HG03196 (cell line): Measurements from ENCODE around the gene HBB.

Source experiments
- ATAC-seq: cut with Tn5 transposase; IDR thresholded peaks from one replicate; pipeline ENCODE4 v1.9.1; 2021; ENCODE audit not compliant: unreplicated experiment

HBB gene

DNA sequence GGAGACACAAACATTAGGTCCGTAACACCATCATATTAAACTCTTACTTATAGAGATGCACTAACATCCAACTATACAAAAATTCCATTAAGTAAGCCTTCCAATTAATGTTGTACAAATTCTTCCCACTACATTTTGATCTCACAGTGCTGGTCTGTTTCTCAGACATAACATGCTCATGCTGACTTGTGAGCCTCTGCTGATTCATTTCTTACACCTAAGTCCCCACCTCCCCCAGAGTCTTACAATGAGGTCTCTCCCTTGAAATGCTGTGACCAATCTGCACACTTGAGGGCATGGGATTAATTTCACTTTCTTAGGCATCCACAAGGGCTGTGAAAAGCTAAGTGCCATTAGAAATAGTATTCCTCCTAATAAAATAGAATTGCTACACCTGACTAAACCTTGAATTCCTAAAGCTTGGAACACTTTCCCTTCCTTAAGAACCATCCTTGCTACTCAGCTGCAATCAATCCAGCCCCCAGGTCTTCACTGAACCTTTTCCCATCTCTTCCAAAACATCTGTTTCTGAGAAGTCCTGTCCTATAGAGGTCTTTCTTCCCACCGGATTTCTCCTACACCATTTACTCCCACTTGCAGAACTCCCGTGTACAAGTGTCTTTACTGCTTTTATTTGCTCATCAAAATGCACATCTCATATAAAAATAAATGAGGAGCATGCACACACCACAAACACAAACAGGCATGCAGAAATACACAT lies 20.8 kb upstream of the HBB start:
- no peak for ATAC-seq

DNA sequence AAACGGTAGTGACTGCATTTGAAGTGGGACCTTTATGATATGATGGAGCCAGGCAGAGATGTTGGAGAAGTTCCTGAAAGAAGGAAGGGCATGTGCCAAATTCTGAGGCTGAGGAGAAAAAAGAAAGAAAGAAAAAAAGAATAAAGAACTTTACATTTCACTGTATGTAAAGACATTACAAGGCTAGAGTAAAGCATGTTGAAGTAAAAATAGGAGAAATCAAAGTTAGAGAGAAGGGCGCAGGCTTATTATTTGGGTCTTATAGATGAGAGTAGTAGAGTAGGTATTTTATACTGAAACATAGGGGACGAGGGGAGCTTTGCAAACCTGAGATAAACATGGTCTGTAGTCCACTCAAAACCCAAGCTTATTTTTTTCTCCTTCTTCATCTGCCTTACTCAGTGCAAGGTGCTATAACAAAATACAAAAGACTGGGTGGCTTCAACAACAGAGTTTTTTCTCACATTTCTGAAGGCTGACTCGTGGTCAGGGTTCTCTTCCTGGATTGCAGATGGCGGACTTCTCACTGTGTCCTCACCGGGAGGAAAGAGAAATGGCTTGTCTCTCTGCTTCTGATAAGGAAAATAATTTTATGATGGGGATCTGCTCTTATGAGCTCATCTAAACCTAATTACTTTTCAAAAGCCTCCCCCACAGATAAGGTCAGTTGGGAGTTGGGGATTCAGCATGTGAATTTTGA lies 20.1 kb upstream of the HBB start:
- ATAC-seq, result no peak

DNA sequence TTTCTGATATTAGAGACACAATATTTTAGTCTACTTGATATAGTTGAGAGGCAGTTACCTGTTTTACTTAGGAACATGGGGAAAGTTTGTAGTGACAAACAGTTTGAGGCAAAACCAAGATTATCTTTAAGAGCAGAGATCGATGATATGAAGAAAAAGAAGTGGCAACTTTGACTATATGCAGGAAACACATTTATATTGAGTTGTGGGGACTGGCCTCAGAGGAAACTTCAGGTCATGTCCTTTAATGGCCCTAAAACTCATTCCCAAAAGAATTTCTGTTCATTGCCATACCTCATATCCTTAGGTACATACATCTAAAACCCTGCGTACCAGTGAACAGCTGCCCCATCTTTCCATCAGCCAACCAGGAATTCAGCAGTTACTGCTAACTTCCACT lies 18.3 kb upstream of the HBB start:
- no peak for ATAC-seq

DNA sequence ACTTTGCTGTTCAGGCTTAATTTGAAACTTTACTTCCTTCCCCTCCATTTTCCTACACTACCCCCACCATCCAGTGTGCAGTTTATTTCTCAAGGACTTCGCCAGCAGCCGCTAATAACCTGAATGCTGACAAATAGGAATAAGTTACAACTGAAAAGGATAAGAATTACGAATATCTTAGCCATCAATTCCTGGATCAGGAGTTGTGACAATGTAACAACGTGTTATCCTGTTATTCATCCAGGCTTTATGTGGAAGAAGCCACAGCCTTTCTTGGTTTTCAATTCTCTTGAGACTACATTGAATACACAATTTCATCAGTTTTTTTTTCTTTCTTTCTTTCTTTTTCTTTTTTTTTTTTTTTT lies 16.9 kb upstream of the HBB start:
- no peak for ATAC-seq

DNA sequence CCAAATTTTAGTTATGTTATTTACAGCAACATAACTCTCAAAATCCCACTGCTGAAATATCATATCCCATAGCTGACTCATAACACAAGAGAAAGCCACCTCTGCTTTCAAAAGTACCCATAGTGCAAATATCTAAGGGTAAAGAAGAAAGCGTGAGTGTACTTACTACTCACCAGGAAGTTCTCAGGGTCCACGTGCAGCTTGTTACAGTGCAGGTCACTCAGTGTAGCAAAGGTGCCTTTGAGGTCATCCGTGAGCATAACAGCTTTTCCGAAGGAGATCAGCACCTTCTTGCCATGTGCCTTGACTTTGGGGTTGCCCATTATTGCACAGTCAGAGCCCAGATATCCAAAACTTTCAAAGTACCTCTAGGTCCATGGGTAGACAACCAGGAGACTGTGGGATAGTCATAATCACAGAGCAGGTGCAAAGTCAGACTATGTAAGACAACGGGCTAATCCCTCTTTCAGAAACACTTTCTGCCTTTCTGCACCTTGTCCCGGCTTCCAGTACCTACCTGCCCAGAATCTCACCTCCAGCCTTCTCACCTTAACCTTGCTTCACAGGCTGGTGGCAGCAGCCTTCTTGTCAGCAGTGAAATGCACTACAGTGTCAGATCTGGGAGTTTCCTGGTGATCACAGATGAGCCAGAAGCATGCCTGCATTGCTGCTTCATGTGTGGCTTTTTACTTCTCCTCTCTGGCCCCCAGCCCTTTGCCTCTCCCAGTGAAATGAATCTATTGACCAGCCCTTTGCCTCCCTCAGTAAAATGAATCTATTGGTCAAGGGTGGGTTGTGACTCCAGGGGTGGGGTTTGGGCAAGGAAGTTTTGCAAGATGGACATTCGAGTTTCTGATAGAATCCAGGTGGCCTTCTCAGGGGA lies 16.3 kb upstream of the HBB start:
- ATAC-seq, result no peak

DNA sequence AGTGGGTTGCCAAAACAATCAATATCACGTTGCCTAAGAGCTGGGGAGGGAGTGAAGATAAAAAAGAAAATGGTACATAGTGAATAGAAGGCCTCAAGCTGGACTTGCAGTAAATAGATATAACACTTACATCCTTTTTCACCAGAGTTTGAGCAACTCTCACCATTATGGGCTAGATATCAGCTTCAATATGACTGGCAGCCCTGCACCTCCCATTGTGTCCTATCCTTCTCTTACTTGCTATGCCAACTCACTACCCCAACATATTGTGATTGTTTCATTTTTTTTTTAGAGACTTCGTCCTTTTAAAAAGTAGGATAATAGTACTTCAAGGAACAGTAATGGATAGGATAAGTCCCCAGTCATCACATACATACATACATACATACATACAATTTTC lies 15.3 kb upstream of the HBB start:
- ATAC-seq, result no peak

DNA sequence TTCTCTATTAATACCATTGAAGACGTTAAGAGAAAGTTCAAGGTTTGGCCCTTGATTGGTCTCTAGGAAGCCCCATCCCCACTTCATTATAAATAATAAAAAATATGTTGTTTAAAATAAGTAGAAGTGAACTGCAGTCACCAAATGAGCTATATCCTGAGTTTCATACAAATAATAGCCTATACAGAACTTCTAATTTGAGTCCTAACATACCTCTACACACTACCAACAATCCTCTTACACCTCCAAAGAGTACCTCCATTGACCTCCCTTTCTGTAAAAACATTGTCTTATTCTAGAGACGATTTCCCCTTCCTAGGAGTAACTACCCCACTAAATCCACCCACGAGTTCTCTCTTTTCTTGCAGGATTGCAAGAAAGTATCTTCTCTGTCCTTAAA lies 14.6 kb upstream of the HBB start:
- no peak for ATAC-seq

DNA sequence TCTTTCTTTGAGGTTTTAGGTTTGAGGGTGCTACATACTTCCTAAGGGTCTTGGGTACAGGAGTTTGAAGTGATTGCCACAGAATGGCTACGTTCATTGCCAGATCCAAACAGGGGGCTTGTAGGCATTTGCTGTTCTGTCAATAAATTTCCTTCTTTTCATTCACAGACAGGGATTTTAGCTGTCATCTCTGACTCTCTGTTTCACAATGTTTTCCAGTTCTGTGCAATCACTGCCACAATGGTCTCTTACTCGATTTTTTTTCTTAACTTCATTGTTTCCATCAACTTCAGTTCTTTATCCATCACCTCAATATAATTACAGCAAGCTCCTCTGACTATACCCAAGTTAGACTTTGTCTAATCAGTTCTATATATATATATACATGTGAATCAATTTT lies 13.6 kb upstream of the HBB start:
- ATAC-seq, result no peak

DNA sequence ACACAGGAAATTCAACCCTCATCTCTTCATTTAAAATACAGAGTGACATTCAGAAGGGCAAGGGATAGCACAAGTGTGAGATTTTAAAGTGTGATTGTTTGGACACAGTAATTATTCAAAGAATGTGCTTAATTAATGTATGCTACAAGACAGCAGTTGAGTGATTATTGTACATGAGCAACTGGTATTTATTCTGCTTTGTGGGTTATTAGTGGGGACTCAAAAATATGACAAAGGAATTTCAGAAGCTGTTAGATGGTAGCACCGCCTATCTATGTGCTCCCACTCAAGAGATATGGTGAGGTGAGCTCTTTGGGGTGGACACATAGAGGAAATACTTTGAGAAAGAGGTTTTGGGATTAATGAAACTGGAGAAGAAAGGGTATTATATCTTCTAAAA lies 13.2 kb upstream of the HBB start:
- ATAC-seq, result no peak

DNA sequence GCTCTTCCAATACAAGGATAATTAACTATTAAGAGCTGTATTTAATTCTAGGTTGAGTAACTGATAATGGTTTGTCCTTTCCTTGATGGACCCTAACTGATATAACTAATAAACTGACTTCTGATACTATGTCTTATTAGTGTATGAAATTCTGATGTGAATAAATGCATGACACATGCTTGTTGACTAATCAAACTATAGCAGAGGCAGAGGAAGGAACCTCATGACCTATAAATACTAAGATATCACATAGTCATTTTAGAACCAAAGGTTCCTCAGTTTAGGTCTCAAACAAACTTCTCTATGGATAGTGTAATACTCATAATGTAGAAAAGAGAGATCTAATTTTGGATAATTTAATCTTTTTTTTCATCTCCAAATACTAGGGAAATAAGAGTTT lies 12.2 kb upstream of the HBB start:
- ATAC-seq, result no peak

DNA sequence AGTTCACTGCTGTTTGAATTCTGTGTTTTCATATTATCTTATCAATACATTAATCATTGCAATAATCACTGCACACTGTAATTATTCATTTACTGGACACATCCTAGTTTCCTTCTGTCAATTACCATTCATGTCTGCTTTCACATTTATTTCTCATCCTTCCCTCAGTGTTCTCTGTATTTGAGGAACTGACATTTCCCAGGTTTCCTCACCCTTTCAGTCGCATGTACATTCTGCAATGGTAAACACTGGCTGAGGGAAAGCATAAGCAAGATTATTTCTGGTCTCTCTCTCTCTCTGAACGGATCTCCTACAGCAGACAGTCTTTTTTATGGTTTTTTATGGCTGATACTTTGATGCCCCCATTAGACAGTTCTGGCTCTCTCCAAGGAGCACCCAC lies 11.6 kb upstream of the HBB start:
- ATAC-seq, result no peak

DNA sequence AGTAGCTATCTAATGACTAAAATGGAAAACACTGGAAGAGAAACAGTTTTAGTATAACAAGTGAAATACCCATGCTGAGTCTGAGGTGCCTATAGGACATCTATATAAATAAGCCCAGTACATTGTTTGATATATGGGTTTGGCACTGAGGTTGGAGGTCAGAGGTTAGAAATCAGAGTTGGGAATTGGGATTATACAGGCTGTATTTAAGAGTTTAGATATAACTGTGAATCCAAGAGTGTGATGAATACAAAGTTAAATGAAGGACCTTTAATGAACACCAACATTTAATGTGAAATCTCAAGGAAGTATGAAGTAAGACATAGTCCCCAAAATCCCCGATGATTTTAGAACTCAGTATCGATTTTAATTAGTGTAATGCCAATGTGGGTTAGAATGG lies 10.5 kb upstream of the HBB start:
- no peak for ATAC-seq

DNA sequence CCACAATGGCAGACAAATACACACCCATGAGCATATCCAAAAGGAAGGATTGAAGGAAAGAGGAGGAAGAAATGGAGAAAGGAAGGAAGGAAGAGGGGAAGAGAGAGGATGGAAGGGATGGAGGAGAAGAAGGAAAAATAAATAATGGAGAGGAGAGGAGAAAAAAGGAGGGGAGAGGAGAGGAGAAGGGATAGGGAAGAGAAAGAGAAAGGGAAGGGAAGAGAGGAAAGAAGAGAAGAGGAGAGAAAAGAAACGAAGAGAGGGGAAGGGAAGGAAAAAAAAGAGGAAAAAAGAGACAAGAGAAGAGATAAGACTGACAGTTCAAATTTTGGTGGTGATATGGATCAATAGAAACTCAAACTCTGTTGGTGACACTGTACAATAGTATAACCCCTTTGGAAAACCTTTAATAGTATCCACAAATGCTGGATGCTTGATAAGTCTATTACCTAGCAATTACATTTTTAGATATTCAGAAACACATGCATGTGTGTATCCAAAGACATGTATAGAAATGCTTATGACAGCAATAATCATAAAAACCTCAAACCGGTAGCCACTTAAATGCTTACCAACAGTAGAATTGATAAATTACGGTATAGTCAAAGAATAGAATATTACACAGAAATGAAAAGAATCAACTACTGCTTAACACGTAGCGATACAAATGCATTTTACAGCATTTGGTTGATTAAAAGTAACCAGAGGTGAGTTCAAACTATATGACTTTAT lies 8.7 kb upstream of the HBB start:
- ATAC-seq, result no peak

DNA sequence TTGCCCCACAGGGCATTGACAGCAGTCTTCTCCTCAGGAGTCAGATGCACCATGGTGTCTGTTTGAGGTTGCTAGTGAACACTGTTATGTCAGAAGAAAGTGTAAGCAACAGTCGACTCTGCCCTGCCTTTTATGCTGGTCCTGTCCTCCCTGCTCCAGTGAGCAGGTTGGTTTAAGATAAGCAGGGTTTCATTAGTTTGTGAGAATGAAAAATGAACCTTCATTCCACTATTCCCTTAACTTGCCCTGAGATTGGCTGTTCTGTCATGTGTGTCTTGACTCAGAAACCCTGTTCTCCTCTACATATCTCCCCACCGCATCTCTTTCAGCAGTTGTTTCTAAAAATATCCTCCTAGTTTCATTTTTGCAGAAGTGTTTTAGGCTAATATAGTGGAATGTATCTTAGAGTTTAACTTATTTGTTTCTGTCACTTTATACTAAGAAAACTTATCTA lies 7.5 kb upstream of the HBB start, which contains the start of gene HBD:
HBD (minus strand) TSS at position 103 of the 454 bp plus-strand sequence; CDS start at position 53, 50 bp downstream.
- ATAC-seq, result peak; percentile 78

DNA sequence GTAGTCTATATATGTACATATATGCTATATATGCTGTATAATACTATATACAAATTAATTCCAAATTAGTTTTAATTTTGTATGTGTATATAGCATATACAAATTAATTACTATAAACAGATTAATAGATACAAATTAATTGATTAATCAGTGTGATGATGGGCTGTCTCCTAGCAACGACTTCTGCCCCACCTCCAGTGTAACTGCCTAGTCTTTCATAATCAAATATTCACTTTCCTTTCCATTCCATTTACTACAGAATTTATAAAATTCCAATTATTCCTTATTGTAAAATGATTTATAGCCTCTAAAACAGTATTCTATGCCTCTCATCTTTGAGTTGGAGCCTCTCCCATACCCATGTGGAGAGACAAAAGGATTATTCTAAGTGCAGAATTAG lies 6.4 kb upstream of the HBB start:
- ATAC-seq, result no peak

DNA sequence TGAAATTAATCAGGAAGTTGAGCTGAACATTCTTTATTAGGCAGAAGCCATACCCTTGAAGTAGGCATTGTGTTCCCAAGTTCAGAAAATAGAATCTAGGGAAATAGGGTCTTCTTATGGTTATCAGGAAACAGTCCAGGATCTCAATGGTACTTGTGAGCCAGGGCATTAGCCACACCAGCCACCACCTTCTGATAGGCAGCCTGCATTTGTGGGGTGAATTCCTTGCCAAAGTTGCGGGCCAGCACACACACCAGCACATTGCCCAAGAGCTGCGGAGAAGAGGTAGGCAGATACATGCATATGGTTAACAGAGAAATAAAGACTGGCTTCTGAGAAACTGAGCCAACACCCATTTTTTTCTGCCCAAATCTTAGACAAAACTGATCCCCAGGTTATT lies 6.0 kb upstream of the HBB start:
- ATAC-seq, result no peak

DNA sequence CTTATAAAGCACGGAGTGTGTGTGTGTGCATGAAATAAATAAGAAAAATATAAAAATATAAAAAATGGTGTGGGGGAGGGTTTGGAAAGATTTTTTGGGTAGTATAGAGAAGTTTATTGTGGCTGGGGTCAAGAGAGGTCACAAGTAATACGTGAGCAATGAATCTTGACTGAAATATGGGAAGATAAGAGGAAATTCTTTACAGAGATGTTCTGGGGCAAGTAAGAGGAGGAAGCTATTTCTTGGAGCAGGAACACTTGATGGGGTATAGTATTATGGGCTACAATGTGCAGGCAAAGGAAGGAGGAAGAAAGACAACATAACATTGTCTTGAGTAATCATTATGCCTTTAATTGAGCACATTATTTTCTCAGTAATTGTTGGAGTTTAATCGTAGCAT lies 5.3 kb upstream of the HBB start:
- no peak for ATAC-seq

DNA sequence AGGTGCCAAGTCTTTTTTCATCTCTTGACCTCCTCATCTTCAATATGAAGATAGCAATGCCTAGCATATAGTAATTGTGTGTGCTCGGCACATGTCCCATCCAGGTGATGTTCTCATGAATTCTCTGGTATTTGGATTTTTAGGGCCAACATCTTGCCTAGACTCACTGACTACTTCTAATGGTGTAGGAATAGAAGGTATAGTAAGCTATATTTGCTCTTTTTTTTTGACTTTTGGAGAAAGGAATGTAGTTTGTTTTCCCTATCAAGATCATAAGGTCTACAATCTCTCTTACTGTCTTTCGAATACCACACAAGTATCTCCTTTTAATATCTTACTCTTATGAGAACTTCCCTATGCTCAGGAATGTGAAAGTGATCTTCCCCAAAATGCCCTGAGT lies 4.2 kb upstream of the HBB start:
- ATAC-seq, result no peak

DNA sequence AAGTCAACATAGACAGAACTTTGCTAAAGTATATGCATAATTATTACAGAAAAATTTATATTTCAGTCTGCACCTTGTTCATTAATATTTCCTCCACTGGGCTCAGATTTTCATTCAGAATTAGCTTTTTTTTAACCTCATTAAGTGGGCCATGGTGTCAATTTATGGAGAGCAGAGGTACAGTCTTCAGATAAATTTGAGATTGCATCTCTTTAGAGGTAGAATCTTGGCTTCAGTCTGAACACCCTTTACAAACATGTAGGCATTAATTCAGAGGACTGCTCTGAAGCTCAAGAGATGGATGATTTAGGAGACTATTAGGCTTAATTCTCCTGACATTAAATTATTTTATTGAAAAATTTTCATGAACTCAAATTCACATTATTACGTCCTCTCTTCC lies 3.4 kb upstream of the HBB start:
- ATAC-seq, result no peak

DNA sequence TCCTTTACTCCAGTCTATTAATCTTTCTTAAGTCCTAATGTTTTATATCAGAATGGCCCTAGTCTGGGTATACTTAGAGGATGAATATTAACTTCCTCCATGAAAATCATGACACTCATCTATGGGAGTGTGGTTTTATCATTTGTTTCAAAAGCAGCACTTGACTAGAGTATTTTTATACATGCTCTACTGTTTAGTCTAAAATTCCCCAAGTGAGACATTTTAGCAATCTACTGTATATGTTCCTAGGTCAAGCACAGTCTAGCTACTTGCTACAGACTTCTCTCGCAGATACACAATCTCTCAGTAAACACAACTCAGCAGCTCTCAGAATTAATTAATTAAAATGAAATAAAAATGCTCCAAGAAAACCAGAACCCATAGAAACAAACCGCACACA lies 2.9 kb upstream of the HBB start:
- no peak for ATAC-seq

DNA sequence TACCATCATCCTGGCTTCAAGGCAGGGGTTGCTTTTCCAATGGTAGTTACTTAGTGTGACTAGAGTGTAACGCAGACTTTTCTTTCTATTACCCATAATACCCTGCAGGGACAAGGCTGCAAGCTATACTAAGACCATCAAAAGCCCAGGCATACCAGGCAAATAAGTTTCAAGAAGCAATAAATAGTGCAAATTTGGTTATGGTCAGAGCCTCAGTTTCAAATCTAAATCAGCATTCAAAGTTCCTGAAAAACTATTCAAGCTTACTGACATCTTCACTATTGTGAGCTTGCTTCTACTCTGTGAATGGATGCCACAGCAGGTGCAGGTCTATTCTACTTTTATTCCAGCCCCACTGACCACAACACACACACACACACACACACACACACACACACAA lies 2.5 kb upstream of the HBB start:
- ATAC-seq, result no peak
